ENCODE measurements around the gene LANCL3. TPM values are rescaled to one million over a fixed set of nuclear protein-coding genes. Genes with fewer than 3 reads are reported as not detected.

LANCL3 gene
- total RNA-seq, 1 donor from 2014 or later, result 0.18 TPM

DNA sequence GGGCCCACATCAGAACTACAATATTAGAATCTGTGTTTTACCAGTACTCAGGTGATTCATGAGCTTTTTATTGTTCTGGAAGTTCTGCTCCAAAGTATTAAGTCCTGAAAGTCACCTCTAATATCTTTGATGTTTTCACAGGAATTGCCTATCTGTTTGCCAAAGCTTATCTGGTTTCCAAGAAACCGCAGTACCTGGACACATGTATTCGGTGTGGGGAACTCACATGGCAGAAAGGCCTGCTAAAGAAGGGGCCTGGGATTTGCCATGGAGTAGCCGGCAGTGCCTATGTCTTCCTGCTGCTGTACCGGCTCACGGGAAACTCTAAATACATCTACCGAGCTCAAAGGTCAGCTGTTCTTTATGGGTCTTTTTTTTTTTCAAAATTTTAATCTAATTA lies 95.7 kb downstream of the LANCL3 start:
- H3K4me1 Mint-ChIP-seq, result no peaks in the 10 kb centered on the region
- no peak overlapping the region for H3K27ac Mint-ChIP-seq
- peaks cover 14% of the 10 kb centered on the region for H3K9me3 Mint-ChIP-seq
- H3K36me3 Mint-ChIP-seq, result no peaks in the 10 kb centered on the region
- DNase-seq (ENCODE audit: low spot score in 2 of 2, unreplicated experiment in 2 of 2), result no peak
- TF ChIP-seq, protein P1, sequence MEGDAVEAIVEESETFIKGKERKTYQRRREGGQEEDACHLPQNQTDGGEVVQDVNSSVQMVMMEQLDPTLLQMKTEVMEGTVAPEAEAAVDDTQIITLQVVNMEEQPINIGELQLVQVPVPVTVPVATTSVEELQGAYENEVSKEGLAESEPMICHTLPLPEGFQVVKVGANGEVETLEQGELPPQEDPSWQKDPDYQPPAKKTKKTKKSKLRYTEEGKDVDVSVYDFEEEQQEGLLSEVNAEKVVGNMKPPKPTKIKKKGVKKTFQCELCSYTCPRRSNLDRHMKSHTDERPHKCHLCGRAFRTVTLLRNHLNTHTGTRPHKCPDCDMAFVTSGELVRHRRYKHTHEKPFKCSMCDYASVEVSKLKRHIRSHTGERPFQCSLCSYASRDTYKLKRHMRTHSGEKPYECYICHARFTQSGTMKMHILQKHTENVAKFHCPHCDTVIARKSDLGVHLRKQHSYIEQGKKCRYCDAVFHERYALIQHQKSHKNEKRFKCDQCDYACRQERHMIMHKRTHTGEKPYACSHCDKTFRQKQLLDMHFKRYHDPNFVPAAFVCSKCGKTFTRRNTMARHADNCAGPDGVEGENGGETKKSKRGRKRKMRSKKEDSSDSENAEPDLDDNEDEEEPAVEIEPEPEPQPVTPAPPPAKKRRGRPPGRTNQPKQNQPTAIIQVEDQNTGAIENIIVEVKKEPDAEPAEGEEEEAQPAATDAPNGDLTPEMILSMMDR (IDR thresholded peaks at IDR 0.05; ENCODE audit: unreplicated experiment), result no peak
- no peaks in the 10 kb centered on the region for H3K27me3 Mint-ChIP-seq (ENCODE audit: low read depth)
- H3K4me3 Mint-ChIP-seq, result no peak overlapping the region

DNA sequence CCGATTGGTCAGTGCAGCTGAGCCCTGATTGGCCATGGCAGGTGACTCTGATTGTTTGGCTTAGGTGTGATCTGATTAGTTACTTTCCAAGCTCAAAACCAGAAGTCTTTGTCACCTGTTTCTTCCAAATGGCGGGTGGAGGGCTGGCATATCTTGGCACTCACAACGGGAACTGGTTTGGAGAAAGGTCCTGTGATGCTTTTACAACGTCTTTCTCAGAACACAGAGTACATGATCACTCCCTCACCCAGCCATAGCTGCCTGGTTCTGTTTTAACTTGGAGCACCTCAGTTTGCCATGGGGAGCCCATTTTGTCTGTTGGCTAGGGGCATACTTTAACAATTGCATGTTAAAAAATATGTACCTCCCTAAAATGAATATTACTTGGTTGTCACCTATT lies 101.1 kb downstream of the LANCL3 start:
- TF ChIP-seq, protein P1 (IDR thresholded peaks at IDR 0.05; ENCODE audit: unreplicated experiment), result no peak
- no peaks in the 10 kb centered on the region for H3K4me1 Mint-ChIP-seq
- H3K36me3 Mint-ChIP-seq, result no peaks in the 10 kb centered on the region
- H3K4me3 Mint-ChIP-seq, result no peak overlapping the region
- DNase-seq (ENCODE audit: low spot score in 2 of 2, unreplicated experiment in 2 of 2), result no peak
- peaks cover 3% of the 10 kb centered on the region for H3K9me3 Mint-ChIP-seq
- no peak overlapping the region for H3K27ac Mint-ChIP-seq
- H3K27me3 Mint-ChIP-seq (ENCODE audit: low read depth), result no peaks in the 10 kb centered on the region

DNA sequence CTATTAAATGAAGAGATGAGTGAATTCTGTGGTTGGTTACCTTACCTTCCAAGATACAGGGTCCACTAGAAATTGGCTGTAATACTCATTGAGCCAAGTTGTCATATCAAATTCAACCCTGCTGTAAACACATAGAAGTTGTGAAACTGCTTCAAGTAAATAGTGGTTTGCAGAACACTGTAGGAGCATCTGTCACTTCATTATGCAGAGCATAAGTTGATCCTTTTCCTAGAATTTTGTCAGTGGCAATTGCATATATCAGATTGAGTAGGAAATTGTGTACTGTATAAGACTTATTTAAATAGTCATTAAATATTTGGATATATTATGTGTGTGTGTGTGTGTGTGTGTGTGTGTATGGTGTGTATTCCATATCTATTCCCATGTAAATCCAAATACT lies 105.3 kb downstream of the LANCL3 start:
- H3K27ac Mint-ChIP-seq, result no peak overlapping the region
- peaks cover 11% of the 10 kb centered on the region for H3K9me3 Mint-ChIP-seq
- TF ChIP-seq, protein P1 (IDR thresholded peaks at IDR 0.05; ENCODE audit: unreplicated experiment), result no peak
- H3K4me3 Mint-ChIP-seq, result no peak overlapping the region
- H3K36me3 Mint-ChIP-seq, result no peaks in the 10 kb centered on the region
- DNase-seq (ENCODE audit: low spot score in 2 of 2, unreplicated experiment in 2 of 2), result no peak
- no peaks in the 10 kb centered on the region for H3K4me1 Mint-ChIP-seq
- H3K27me3 Mint-ChIP-seq (ENCODE audit: low read depth), result no peaks in the 10 kb centered on the region

DNA sequence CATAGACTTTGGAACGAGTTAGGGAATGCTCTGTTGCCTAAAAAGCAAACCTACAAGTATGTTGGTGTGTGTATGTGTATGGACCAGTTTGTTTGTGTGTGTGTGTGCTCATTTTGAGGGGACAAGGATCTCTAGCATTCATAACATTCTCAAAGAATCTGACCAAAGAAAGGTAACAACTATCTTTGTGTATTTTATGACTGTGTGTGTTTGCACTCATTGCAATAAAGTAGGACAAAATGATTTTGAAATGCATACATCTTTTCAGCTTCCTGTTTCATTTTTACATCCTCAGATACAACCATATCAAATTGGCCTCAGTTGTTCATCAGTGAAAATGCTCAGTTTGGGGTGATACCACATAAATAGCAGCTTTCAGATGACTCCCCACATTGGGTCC lies 105.8 kb downstream of the LANCL3 start:
- Mint-ChIP-seq H3K27me3 (ENCODE audit: low read depth) (no peaks in the 10 kb centered on the region), H3K9me3 (peaks cover 11% of the 10 kb centered on the region), H3K27ac (no peak overlapping the region), H3K4me3 (no peak overlapping the region), H3K36me3 (no peaks in the 10 kb centered on the region), H3K4me1 (no peaks in the 10 kb centered on the region)
- DNase-seq (ENCODE audit: low spot score in 2 of 2, unreplicated experiment in 2 of 2), result no peak
- TF ChIP-seq, protein P1 (IDR thresholded peaks at IDR 0.05; ENCODE audit: unreplicated experiment), result no peak

DNA sequence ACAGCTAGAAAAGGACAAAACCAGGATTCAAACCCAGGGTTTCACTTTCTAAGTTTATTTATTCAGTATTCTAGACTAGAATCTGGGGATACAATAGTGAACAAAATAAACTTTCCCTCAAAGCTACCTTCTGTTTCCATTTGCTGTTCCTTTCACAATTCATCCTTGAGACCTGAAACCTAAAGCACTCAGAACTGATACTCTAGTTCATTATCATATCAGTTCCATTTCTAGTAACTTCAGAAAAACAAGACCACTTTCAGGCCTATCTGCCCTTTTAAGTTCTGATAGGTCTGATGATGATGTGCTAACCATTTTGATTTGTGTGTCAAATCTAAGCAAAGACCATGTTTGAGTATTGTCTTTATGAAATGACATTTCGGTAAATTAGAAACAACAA lies 106.3 kb downstream of the LANCL3 start:
- TF ChIP-seq, protein P1 (IDR thresholded peaks at IDR 0.05; ENCODE audit: unreplicated experiment), result no peak
- Mint-ChIP-seq H3K27ac (no peak overlapping the region), H3K36me3 (no peaks in the 10 kb centered on the region), H3K27me3 (ENCODE audit: low read depth) (no peaks in the 10 kb centered on the region), H3K4me3 (no peak overlapping the region), H3K9me3 (peaks cover 15% of the 10 kb centered on the region), H3K4me1 (no peaks in the 10 kb centered on the region)
- DNase-seq (ENCODE audit: low spot score in 2 of 2, unreplicated experiment in 2 of 2), result no peak

DNA sequence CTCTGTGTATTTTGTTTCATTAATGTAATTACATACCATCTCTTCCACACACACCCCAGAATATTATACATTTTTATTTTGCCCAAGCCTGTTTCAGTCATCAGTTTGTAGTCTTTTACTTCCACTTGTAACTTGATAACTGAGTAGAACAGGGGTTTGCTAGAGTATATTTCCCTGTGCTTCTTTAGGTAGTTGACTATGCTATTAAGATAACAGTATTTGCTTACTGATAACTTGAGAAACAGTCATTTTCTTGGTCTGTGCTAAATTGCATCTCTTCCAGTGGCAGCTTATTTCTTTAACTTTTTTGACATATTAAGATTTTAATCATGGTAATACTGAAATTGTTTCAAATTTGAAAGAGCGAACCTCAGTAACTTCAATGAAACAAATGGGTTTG lies 107.1 kb downstream of the LANCL3 start:
- Mint-ChIP-seq H3K27ac (no peak overlapping the region), H3K4me1 (no peaks in the 10 kb centered on the region), H3K36me3 (no peaks in the 10 kb centered on the region), H3K4me3 (no peak overlapping the region), H3K9me3 (peaks cover 15% of the 10 kb centered on the region), H3K27me3 (ENCODE audit: low read depth) (no peaks in the 10 kb centered on the region)
- DNase-seq (ENCODE audit: low spot score in 2 of 2, unreplicated experiment in 2 of 2), result no peak
- TF ChIP-seq, protein P1 (IDR thresholded peaks at IDR 0.05; ENCODE audit: unreplicated experiment), result no peak
